A549 (cell line): ENCODE measurements around the gene CIAPIN1. TPM values are rescaled to one million over a fixed set of nuclear protein-coding genes. Genes with fewer than 3 reads are reported as not detected.

ENCODE experiments used
- ATAC-seq, 2 experiments: fragments of 200-7000 bp in 1 of 2; fragments of >200 bp in 1 of 2; cut with Nextera tagmentation in 1 of 2; cut with Tn5 transposase in 1 of 2; 3 replicates each; pipeline versions ENCODE4 v1.8.0 to v1.9.1; 2018 to 2020; ENCODE audit warnings: mild to moderate bottlenecking in 1 of 2, moderate library complexity in 1 of 2
- CTCF ChIA-PET: fragments of 300-600 bp; sonication (Branson Sonifier 250); formaldehyde crosslinking; extraction: SDS; loops from one replicate; lab custom pipeline; 2021; ENCODE audit warnings: antibody characterized with exemption, inconsistent platforms; lab: Yijun Ruan, JAX
- POLR2A ChIA-PET: fragments of 350-600 bp; formaldehyde crosslinking; extraction: SDS; loops from one replicate; lab custom pipeline; 2021; ENCODE audit warnings: antibody characterized with exemption, inconsistent platforms; lab: Yijun Ruan, JAX
- DNase-seq, 2 experiments: peaks; one replicate each; pipeline versions ENCODE4 v3.0.0 to v3.0.0-alpha.2; 2011 to 2016; ENCODE audit warnings: low read depth in 1 of 2, low spot score in 1 of 2
- FAIRE-seq: peaks from 2 replicates; lab custom pipeline; 2011; peaks lifted over from hg19 to GRCh38; lab: Jason Lieb, UNC
- H3K27ac ChIP-seq, 2 experiments: fragments of >200 bp; sonication (Bioruptor Twin); formaldehyde crosslinking; 3 replicates each; pipeline ENCODE4 v1.5.1; 2016 to 2017
- H3K4me1 ChIP-seq: fragments of >200 bp; sonication (Bioruptor Twin); formaldehyde crosslinking; 3 replicates; pipeline ENCODE4 v1.6.1; 2016
- H3K4me2 ChIP-seq: fragments of >200 bp; sonication (Bioruptor Twin); formaldehyde crosslinking; 3 replicates; pipeline ENCODE4 v1.6.1; 2016
- H3K4me3 ChIP-seq: fragments of >200 bp; sonication (Bioruptor Twin); formaldehyde crosslinking; 3 replicates; pipeline ENCODE4 v1.5.1; 2016
- H3K9me3 ChIP-seq: fragments of >200 bp; sonication (Bioruptor Twin); formaldehyde crosslinking; 3 replicates; pipeline ENCODE4 v1.6.1; 2016
- ATOH8 ChIP-seq: fragments of 250-450 bp; sonication (Bioruptor Pico); IDR thresholded peaks from 2 replicates; pipeline ENCODE4 v1.5.0; 2020; ENCODE audit warnings: low read depth, mild to moderate bottlenecking, moderate library complexity
- BCL3 ChIP-seq: fragments of >200 bp; sonication (Bioruptor Twin); formaldehyde crosslinking; IDR thresholded peaks from 3 replicates; pipeline ENCODE4 v1.6.1; 2016
- CEBPB ChIP-seq, 2 experiments: fragments of >200 bp in 1 of 2; sonication (Bioruptor Twin) in 1 of 2; formaldehyde crosslinking in 1 of 2; IDR thresholded peaks; 2 replicates each; pipeline ENCODE4 v1.6.1; 2012 to 2016
- CHD4 ChIP-seq: fragments of 200-600 bp; sonication (generic); IDR thresholded peaks from 2 replicates; pipeline ENCODE4 v1.6.1; 2016; ENCODE audit warnings: antibody characterized with exemption, mild to moderate bottlenecking, borderline replicate concordance
- E2F6 ChIP-seq: IDR thresholded peaks from 2 replicates; pipeline ENCODE4 v1.6.1; 2012; ENCODE audit warnings: low read depth, borderline replicate concordance
- HMGXB4 ChIP-seq: fragments of 250-450 bp; sonication (Bioruptor Pico); IDR thresholded peaks from 2 replicates; pipeline ENCODE4 v1.5.0; 2021; ENCODE audit warnings: mild to moderate bottlenecking, moderate library complexity, borderline replicate concordance
- HOXB5 ChIP-seq: fragments of 250-450 bp; sonication (Bioruptor Pico); IDR thresholded peaks from 2 replicates; pipeline ENCODE4 v1.5.0; 2020; ENCODE audit warnings: mild to moderate bottlenecking, moderate library complexity
- KDM1A ChIP-seq: fragments of 200-600 bp; sonication (generic); IDR thresholded peaks from 2 replicates; pipeline ENCODE4 v1.6.1; 2016; ENCODE audit warnings: low read depth, mild to moderate bottlenecking
- MAX ChIP-seq: IDR thresholded peaks from 2 replicates; pipeline ENCODE4 v1.6.1; 2012
- NFE2L2 ChIP-seq: fragments of 150-350 bp; conservative IDR thresholded peaks from 2 replicates; pipeline ENCODE4 v1.6.1; 2014; ENCODE audit warnings: low read length
- PBX3 ChIP-seq: IDR thresholded peaks from 2 replicates; pipeline ENCODE4 v1.6.1; 2012
- RARB ChIP-seq: fragments of 250-450 bp; sonication (Bioruptor Pico); IDR thresholded peaks from 2 replicates; pipeline ENCODE4 v1.8.0; 2021; ENCODE audit warnings: mild to moderate bottlenecking, moderate library complexity
- REST ChIP-seq: fragments of 200-600 bp; sonication (generic); IDR thresholded peaks from 2 replicates; pipeline ENCODE4 v1.6.1; 2016; ENCODE audit warnings: antibody characterized with exemption, mild to moderate bottlenecking, moderate library complexity
- SMC3 ChIP-seq: fragments of >200 bp; sonication (Bioruptor Twin); formaldehyde crosslinking; IDR thresholded peaks from 3 replicates; pipeline ENCODE4 v1.6.1; 2018; ENCODE audit warnings: inconsistent platforms
- USF2 ChIP-seq: fragments of 450-650 bp; IDR thresholded peaks from 2 replicates; pipeline ENCODE4 v1.6.1; 2014; ENCODE audit warnings: antibody characterized with exemption
- ZFP36 ChIP-seq: fragments of 450-650 bp; IDR thresholded peaks from 2 replicates; pipeline ENCODE4 v1.6.1; 2014; ENCODE audit warnings: borderline replicate concordance; ENCODE audit not compliant: partially characterized antibody
- WGBS: methylation state at CpG from one replicate; pipeline ENCODE4 v1.1.6; 2017; ENCODE audit errors: missing lambda C conversion rate; 5-methylcytosine and 5-hydroxymethylcytosine counted together
- polyA plus RNA-seq, 4 experiments: library from polyadenylated mRNA; depleted of rRNA in 3 of 4; stranded (reverse); fragments of >200 nt; fragmentation: RNase III in 1 of 4; extraction: RNeasy Plus Mini Kit Qiagen cat#74134 plus additional on column Dnase treatment in 1 of 4; gene quantifications; 2 replicates in 3 of 4; 3 replicates in 1 of 4; pipeline ENCODE4 v1.2.3, GENCODE V29; 2011 to 2017

CIAPIN1 gene
- polyA plus RNA-seq, 2 of the 4 experiments (the other 2 are of a cell fraction) = 71.5 to 101 TPM

GRCh38 chr16:57409870-57410587, 37.2 kb downstream of the CIAPIN1 start:
- peak; percentile 65 for TF ChIP-seq ZFP36
- no peak for TF ChIP-seq SMC3
- TF ChIP-seq NFE2L2 = no peak
- Histone ChIP-seq H3K4me2 (no peak overlapping the region), H3K9me3 (no peaks in the 10 kb centered on the region), H3K4me1 (no peaks in the 10 kb centered on the region), H3K4me3 (no peak overlapping the region), H3K27ac (no peak overlapping the region)
- ChIA-PET CTCF (interaction anchor here (0.9 to 1.9 kb wide), 3 partner anchors 8 to 110 kb away, joined by 3 to 15 read pairs (median 10); no protein-coding TSS in a partner anchor), POLR2A (no interaction called here)
- DNase-seq (no peak), ATAC-seq (no peak), FAIRE-seq (no peak)
- 63% methylated on average over 13 of the region's 14 CpGs for WGBS

- no peak for TF ChIP-seq E2F6
- no peak for TF ChIP-seq CEBPB (IDR thresholded peaks at IDR 0.05)
- TF ChIP-seq MAX = no peak
- TF ChIP-seq USF2 = no peak
- TF ChIP-seq BCL3 = no peak
- no peak for TF ChIP-seq PBX3
- no peak for TF ChIP-seq RARB (CRISPR knock-in tag)
- no peak for TF ChIP-seq CHD4
- TF ChIP-seq ATOH8 (CRISPR knock-in tag) = no peak
- TF ChIP-seq HOXB5 = no peak
- Histone ChIP-seq H3K4me1 (no peaks in the 10 kb centered on the region), H3K27ac (no peak overlapping the region), H3K4me2 (no peak overlapping the region), H3K9me3 (no peaks in the 10 kb centered on the region), H3K4me3 (no peak overlapping the region)
- no peak for DNase-seq
- 80% methylated on average over 5 of the region's 5 CpGs for WGBS
- FAIRE-seq = no peak
- CTCF ChIA-PET = interaction anchor here (0.9 to 1.9 kb wide), 4 partner anchors 9 to 109 kb away, joined by 3 to 15 read pairs (median 6); no protein-coding TSS in a partner anchor
- ATAC-seq = no peak
- POLR2A ChIA-PET = no interaction called here
These were observed 38.1 kb downstream of the CIAPIN1 start for GRCh38 chr16:57409065-57409464.

GRCh38 chr16:57407521-57408353, 39.4 kb downstream of the CIAPIN1 start:
- no peak overlapping the region for H3K27ac ChIP-seq
- no peak overlapping the region for H3K4me2 ChIP-seq
- ChIA-PET CTCF (interaction anchor here (1.4 to 3.8 kb wide), 3 partner anchors 10 to 103 kb away, joined by 4 to 47 read pairs (median 15); no protein-coding TSS in a partner anchor), POLR2A (no interaction called here)
- no peak for FAIRE-seq
- no peaks in the 10 kb centered on the region for H3K9me3 ChIP-seq
- no peak for ATAC-seq
- 57% methylated on average over 5 of the region's 5 CpGs for WGBS
- H3K4me1 ChIP-seq = no peaks in the 10 kb centered on the region
- no peak for DNase-seq
- no peak overlapping the region for H3K4me3 ChIP-seq
- TF ChIP-seq HMGXB4 (no peak), NFE2L2 (no peak), REST (no peak), PBX3 (no peak), MAX (no peak), KDM1A (no peak)
